ENCODE data around the gene DCST2. TPM values are rescaled to one million over a fixed set of nuclear protein-coding genes. Genes with fewer than 3 reads are reported as not detected.

The DCST2 gene
- total and polyA plus RNA-seq, 9 of the 15 experiments (the other 6 are each of a cell fraction or from before 2014, with no cell fraction given) = 0.09 to 0.49 (median 0.11) TPM; not detected in 3

DNA sequence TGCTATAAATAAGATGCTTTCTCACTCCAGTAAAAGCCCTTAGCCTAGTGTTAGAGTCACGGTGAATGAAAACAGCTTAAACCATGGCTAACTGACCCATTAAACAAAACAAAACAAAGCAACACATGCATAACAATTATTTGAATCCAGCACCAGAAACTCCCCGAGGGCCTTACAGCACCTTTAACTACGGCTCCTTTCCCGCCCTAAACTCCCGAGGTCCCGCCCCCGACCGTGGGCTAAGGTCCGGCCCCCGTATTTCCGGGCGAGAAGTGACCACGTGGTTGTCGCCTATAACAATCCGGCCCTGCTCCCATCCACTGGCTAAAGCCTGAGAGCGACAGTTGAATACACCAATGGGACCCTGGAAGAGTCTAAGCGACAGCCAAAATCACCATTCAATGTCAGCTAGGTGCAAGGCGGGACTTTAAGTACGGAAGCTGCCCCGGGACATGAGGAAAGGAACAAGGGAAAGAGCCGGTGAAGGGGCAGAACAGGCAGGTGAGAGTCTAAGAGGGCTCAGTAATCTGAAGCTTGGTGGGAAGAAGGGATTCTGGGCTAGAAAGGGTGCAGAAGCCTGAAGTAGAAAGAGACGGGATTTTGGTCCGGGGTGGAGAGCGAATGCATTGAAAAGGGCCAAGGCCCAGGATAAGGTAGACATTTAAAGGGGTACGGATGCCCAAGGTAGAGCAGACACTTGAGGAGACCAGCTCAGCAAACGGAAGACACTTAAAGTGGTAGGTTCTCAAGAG, 50.5 kb downstream of the DCST2 start, which contains the start of gene FLAD1 (continued):
- TF ChIP-seq, protein P1, sequence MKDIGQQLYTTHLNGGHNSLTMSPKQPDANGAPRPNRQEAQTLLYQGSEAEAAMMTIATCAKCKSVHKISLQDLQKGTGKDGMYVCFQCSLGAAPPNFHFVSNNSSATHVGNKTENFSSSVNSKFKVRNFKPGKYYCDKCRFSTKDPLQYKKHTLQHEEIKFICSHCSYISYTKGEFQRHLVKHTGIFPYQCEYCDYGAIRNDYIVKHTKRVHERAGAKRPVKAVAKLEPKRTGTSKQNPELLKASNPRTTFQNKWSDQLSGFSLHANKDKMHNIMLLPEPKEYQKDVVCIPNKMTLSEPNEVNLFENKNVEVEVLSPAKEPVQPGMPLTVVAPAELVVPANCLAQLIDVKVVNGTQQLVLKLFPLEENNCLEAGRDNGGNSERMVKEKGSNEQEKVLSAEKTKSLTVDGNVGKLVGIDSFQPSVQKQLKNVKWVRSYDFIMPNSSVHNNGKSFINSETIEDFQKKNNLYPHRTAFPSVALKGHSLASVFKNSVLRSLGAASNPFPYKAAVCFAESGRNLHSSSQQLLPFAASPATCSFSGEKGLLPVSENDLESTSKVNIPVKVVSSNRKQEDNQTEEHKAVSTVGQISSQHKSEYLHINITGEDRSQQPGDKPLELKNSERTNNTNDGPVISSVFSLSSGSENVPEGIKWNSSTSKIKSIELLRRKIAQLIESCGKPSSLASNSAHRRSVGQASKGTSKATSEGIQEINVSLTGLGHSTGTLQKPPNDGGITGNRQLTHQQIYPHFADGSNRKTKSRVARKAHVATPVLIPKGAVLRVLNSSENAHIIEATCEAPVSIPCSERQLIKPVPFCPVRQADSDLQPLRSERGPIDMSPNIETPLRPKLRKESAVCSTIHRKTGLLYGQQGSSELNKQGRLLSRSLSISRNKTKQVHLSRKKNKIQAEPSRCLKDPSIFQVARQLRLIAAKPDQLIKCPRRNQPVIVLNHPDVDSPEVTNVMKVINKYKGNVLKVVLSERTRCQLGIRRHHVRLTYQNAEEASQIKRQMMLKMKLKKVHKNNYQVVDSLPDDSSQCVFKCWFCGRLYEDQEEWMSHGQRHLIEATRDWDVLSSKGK (CRISPR knock-in tag; IDR thresholded peaks at IDR 0.05) = no peak
- TF ChIP-seq ZNF41 (CRISPR knock-in tag; conservative IDR thresholded peaks at IDR 0.05) (0 out of 2 replicates have a peak, but pooled peaks have one; percentile 25), RBM39 (optimal IDR thresholded peaks at IDR 0.05; ENCODE audit: low read depth, low read length) (no peak), IFI16 (CRISPR knock-in tag; IDR thresholded peaks at IDR 0.05) (no peak), COPS2 (conservative IDR thresholded peaks at IDR 0.05) (no peak), RB1 (IDR thresholded peaks at IDR 0.05; ENCODE audit: low read depth) (peak; percentile 88), ZNF551 (CRISPR knock-in tag; IDR thresholded peaks at IDR 0.05) (no peak), FOXM1 (IDR thresholded peaks at IDR 0.05; ENCODE audit: low read depth) (peak; percentile 76), FOXM1 (CRISPR knock-in tag; IDR thresholded peaks at IDR 0.05; ENCODE audit: low read depth) (no peak), ARNT (IDR thresholded peaks at IDR 0.05) (peak; percentile 12 to 57; a peak in 1 of 4 replicates), NONO (IDR thresholded peaks at IDR 0.05; ENCODE audit: low read depth in 2 of 2, low read length in 1 of 2) (no peak), POLR2A (conservative IDR thresholded peaks at IDR 0.05) (peak; percentile 95), SRSF9 (IDR thresholded peaks at IDR 0.05; ENCODE audit: borderline replicate concordance, low read depth, low read length) (no peak), EZH2 (IDR thresholded peaks at IDR 0.05; ENCODE audit: borderline replicate concordance, low read depth, low read length) (no peak), SMAD2 (IDR thresholded peaks at IDR 0.05; ENCODE audit: low read depth, low read length) (no peak), ZBTB43 (CRISPR knock-in tag; IDR thresholded peaks at IDR 0.05) (peak; percentile 31; the same call in 1 of the 2 replicates), SMARCC2 (IDR thresholded peaks at IDR 0.05; ENCODE audit: low read depth) (no peak), FOXK1 (CRISPR knock-in tag; IDR thresholded peaks at IDR 0.05; ENCODE audit: borderline replicate concordance) (0 out of 2 replicates have a peak, but pooled peaks have one; percentile 39), NR2C1 (IDR thresholded peaks at IDR 0.05) (peak; percentile 42; the same call in 1 of the 2 replicates), NR2C1 (tag; IDR thresholded peaks at IDR 0.05) (no peak), BRD4 (IDR thresholded peaks at IDR 0.05) (no peak)
- TF ChIP-seq, protein P2, sequence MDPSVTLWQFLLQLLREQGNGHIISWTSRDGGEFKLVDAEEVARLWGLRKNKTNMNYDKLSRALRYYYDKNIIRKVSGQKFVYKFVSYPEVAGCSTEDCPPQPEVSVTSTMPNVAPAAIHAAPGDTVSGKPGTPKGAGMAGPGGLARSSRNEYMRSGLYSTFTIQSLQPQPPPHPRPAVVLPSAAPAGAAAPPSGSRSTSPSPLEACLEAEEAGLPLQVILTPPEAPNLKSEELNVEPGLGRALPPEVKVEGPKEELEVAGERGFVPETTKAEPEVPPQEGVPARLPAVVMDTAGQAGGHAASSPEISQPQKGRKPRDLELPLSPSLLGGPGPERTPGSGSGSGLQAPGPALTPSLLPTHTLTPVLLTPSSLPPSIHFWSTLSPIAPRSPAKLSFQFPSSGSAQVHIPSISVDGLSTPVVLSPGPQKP (CRISPR knock-in tag; IDR thresholded peaks at IDR 0.05) = no peak
- TF ChIP-seq, protein P3, sequence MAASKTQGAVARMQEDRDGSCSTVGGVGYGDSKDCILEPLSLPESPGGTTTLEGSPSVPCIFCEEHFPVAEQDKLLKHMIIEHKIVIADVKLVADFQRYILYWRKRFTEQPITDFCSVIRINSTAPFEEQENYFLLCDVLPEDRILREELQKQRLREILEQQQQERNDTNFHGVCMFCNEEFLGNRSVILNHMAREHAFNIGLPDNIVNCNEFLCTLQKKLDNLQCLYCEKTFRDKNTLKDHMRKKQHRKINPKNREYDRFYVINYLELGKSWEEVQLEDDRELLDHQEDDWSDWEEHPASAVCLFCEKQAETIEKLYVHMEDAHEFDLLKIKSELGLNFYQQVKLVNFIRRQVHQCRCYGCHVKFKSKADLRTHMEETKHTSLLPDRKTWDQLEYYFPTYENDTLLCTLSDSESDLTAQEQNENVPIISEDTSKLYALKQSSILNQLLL (CRISPR knock-in tag; IDR thresholded peaks at IDR 0.05; ENCODE audit: borderline replicate concordance) = no peak

All from K562 (cell line).